Measurements from ENCODE around the gene REG1B. TPM values are rescaled to one million over a fixed set of nuclear protein-coding genes. Genes with fewer than 3 reads are reported as not detected.

REG1B gene
- not detected in 2 replicates for total RNA-seq

- intact Hi-C loops (cut with micrococcal nuclease) = no loop called here
These were observed at the start of gene REG1B for GRCh38 chr2:79087785-79088364. Gene REG1B, minus strand, starts transcription at chr2:79087993. Its CDS starts 381 bp downstream, at chr2:79087612.

- intact Hi-C loops (cut with micrococcal nuclease) = no loop called here
These were observed 43.9 kb upstream of the REG1B start for GRCh38 chr2:79131687-79132086.

- intact Hi-C loops (cut with micrococcal nuclease) = no loop called here
These were observed 42.0 kb upstream of the REG1B start for GRCh38 chr2:79129804-79130203.

GRCh38 chr2:79129260-79129659 lies 41.5 kb upstream of the REG1B start:
- intact Hi-C loops (cut with micrococcal nuclease) = no loop called here

GRCh38 chr2:79128406-79128805 lies 40.6 kb upstream of the REG1B start:
- intact Hi-C loops (cut with micrococcal nuclease) = no loop called here

- intact Hi-C loops (cut with micrococcal nuclease) = no loop called here
These were observed 37.9 kb upstream of the REG1B start for GRCh38 chr2:79125721-79125985.

- intact Hi-C loops (cut with micrococcal nuclease) = no loop called here
These were observed 37.3 kb upstream of the REG1B start for GRCh38 chr2:79124907-79125720.

- intact Hi-C loops (cut with micrococcal nuclease) = no loop called here
These were observed 34.9 kb upstream of the REG1B start for GRCh38 chr2:79122676-79123075.

GRCh38 chr2:79120194-79120713 lies 32.5 kb upstream of the REG1B start, which contains the start of gene REG1A:
Gene REG1A, plus strand, starts transcription at chr2:79120488. Its CDS starts 374 bp downstream, at chr2:79120862.
- intact Hi-C loops (cut with micrococcal nuclease) = no loop called here

- intact Hi-C loops (cut with micrococcal nuclease) = no loop called here
These were observed 29.5 kb upstream of the REG1B start for GRCh38 chr2:79116997-79117928.

GRCh38 chr2:79114797-79115494 lies 27.2 kb upstream of the REG1B start:
- intact Hi-C loops (cut with micrococcal nuclease) = no loop called here

- intact Hi-C loops (cut with micrococcal nuclease) = no loop called here
These were observed 24.5 kb upstream of the REG1B start for GRCh38 chr2:79112269-79112668.

GRCh38 chr2:79105259-79105658 lies 17.5 kb upstream of the REG1B start:
- intact Hi-C loops (cut with micrococcal nuclease) = no loop called here

GRCh38 chr2:79103214-79103613 lies 15.4 kb upstream of the REG1B start:
- intact Hi-C loops (cut with micrococcal nuclease) = no loop called here

GRCh38 chr2:79101024-79101423 lies 13.2 kb upstream of the REG1B start:
- intact Hi-C loops (cut with micrococcal nuclease) = no loop called here

- intact Hi-C loops (cut with micrococcal nuclease) = no loop called here
These were observed 12.5 kb upstream of the REG1B start for GRCh38 chr2:79100285-79100684.

GRCh38 chr2:79099140-79099686 lies 11.4 kb upstream of the REG1B start:
- intact Hi-C loops (cut with micrococcal nuclease) = no loop called here

GRCh38 chr2:79097843-79098242 lies 10.1 kb upstream of the REG1B start:
- intact Hi-C loops (cut with micrococcal nuclease) = no loop called here

GRCh38 chr2:79090693-79091092 lies 2.9 kb upstream of the REG1B start:
- intact Hi-C loops (cut with micrococcal nuclease) = no loop called here

- intact Hi-C loops (cut with micrococcal nuclease) = no loop called here
These were observed 1.5 kb downstream of the REG1B start for GRCh38 chr2:79086255-79086654.

GRCh38 chr2:79085382-79085781 lies 2.4 kb downstream of the REG1B start:
- intact Hi-C loops (cut with micrococcal nuclease) = no loop called here
